NB4 (cell line): Measurements from ENCODE around the gene CABP7.

Source experiments
- DNase-seq: peaks from one replicate; pipeline ENCODE4 v3.0.0; 2010; ENCODE audit warnings: low read depth
- H3K4me3 ChIP-seq: one replicate; pipeline ENCODE4 v1.5.1; 2011; ENCODE audit warnings: mild to moderate bottlenecking, low read depth, low read length, moderate library complexity
- MYC ChIP-seq: IDR thresholded peaks from 2 replicates; pipeline ENCODE4 v1.6.1; 2011; ENCODE audit warnings: low read depth, low read length
- POLR2A ChIP-seq: IDR thresholded peaks from 2 replicates; pipeline ENCODE4 v1.6.1; 2011; ENCODE audit warnings: mild to moderate bottlenecking; ENCODE audit not compliant: insufficient read length; ENCODE audit errors: extremely low read depth
- TF ChIP-seq, protein P1 (sequence below): IDR thresholded peaks from one replicate; pipeline ENCODE4 v1.5.1; 2012; ENCODE audit warnings: low read depth, low read length
- TF ChIP-seq, protein P2 (sequence below): IDR thresholded peaks from 2 replicates; pipeline ENCODE4 v1.6.1; 2011; ENCODE audit warnings: low read depth, low read length

CABP7 gene

DNA sequence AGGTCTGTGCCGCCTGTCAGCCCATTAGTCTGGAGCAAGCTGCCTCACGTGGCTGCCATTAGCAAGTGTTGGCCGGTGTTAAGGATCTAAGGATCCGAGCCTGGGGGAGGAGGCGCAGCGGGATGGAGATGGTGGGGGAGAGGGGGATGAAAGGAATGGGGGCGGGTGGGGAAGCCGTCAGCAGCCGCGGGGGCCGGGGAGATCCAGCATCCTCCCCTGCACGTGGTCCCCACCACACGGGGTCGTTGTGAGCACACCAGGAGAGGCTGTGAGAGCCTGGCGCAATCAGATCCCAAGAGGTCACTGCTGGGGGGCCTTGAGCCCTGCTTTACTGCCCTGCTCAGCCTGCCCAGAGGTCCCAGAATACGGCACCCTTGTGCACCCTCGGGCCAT is 7.3 kb downstream of the CABP7 start:
- no peak for TF ChIP-seq POLR2A
- TF ChIP-seq, protein P1, sequence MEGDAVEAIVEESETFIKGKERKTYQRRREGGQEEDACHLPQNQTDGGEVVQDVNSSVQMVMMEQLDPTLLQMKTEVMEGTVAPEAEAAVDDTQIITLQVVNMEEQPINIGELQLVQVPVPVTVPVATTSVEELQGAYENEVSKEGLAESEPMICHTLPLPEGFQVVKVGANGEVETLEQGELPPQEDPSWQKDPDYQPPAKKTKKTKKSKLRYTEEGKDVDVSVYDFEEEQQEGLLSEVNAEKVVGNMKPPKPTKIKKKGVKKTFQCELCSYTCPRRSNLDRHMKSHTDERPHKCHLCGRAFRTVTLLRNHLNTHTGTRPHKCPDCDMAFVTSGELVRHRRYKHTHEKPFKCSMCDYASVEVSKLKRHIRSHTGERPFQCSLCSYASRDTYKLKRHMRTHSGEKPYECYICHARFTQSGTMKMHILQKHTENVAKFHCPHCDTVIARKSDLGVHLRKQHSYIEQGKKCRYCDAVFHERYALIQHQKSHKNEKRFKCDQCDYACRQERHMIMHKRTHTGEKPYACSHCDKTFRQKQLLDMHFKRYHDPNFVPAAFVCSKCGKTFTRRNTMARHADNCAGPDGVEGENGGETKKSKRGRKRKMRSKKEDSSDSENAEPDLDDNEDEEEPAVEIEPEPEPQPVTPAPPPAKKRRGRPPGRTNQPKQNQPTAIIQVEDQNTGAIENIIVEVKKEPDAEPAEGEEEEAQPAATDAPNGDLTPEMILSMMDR: peak; percentile 24
- TF ChIP-seq, protein P2, sequence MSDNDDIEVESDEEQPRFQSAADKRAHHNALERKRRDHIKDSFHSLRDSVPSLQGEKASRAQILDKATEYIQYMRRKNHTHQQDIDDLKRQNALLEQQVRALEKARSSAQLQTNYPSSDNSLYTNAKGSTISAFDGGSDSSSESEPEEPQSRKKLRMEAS: peak; percentile 85
- peak; percentile 67 for DNase-seq
- no peak overlapping the region for H3K4me3 ChIP-seq

DNA sequence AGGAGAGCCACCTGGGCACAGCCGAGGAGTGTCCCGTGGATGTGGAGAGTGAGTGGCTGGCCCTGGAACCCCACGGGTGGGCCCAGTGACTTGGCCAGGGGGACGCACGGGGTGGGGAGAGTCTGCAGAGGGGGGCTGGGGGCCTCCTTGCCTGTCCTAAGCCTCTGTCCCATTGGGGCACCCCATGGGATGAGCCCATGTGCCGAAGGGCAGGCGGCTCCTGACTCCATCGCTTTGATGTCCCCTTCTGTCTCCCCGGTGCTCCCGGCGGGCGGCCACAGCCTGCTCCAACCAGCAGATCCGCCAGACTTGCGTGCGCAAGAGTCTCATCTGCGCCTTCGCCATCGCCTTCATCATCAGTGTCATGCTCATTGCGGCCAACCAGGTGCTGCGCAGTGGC is 9.4 kb downstream of the CABP7 start:
- DNase-seq: no peak
- TF ChIP-seq, protein P2: no peak
- no peak for TF ChIP-seq MYC
- H3K4me3 ChIP-seq: no peak overlapping the region

DNA sequence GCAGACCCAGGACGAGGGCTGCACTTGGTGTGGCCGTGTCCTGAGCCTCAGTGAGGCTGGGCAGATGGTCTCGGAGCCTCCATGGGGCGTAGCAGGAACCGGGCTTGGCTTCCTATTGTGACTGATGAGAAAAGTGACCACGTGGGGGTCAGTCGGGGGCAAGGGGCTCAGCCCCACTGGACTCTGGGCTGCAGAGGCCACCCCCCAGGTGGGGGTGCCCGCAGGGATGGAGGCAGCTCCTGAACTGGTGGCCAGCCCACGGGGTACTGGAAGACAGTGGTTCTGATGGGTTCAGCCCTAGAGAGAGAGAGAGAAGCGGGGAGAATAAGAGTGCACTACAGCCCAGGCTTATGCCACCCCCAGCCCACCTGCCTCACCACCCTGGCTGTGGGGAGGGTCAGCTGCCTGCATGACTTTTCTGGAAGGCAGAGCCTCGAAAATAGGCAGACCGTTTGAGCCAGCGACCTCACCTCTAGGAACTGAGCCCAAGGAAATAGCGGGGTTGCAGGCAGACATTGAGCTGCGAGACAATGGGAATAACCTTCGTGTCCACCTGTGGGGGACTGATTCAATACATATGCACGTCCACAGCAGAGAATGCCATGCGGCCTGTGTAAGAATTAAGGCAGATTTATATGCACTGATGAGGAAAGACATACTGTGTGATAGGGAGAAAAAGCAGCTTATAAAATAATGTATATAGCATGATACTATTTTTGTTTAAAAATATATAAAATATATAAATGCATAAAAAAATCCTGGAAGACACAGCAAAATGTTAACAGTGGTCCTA is 11.5 kb downstream of the CABP7 start:
- DNase-seq: no peak
- no peak overlapping the region for H3K4me3 ChIP-seq
- TF ChIP-seq, protein P2: no peak
- TF ChIP-seq, protein P1: no peak
- TF ChIP-seq POLR2A: no peak
- TF ChIP-seq MYC: no peak

DNA sequence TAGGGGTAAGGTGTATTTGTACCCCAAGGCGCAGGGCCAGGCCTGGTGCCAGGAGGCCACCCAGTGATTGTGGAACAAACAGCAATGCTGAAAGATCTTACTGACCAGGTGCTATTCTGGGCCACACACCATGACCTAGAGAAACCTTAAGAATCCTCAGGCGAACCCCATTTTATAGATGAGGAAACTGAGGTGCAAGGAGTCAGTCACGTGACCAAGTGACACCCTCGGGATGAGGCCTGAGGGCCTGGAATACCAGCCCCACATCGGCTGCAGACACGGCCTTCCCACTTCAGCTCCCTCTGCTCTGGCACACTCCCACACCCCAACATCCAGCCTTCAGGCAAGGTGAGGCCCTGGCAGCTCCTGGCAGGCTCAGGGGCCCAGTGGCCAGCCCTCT is 13.1 kb downstream of the CABP7 start:
- TF ChIP-seq POLR2A (no peak), MYC (no peak)
- TF ChIP-seq, protein P1: no peak
- TF ChIP-seq, protein P2: no peak
- no peak overlapping the region for H3K4me3 ChIP-seq
- no peak for DNase-seq

DNA sequence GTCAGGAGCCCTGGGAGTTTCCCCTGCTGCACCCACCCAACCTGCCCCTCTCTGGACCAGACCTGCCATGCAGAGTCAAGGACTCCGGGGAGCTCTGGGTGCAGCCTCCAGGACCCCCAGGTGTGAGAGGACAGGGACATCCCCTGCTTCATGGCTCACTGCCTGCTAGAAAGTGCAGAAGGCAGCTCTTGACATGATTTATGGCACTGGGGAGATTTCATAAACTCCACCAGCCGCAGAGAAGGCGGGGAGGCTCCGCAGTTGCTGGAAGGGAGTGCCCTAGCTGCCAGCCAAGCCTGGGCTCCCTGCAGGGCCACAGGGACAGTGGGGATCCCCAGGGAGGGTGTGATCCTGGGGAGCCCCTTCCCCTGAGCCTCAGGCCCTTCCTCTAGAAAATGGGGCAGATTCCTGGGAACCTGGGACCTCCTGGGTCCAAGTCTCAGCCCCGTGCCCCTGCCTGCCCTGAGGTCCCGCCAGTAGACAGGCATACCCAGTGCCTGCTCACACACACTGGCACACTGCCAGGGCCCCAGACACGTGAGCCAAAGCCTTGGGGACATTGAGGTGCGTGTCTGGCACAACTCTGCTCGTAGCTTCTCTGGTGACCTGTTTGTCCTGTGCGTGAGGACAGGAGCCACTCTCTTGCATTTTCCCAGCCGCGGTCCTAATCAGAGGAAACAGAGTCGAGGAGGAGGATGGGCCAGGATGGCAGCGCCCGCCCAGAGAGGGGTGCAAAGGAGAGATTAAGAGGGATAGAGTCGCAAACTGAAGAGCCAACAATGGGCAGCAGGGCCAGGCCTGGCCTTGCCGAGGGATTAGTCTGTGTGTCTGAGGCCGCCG is 13.8 kb downstream of the CABP7 start:
- no peak overlapping the region for H3K4me3 ChIP-seq
- DNase-seq: no peak
- TF ChIP-seq, protein P2: peak; percentile 35
- no peak for TF ChIP-seq MYC

DNA sequence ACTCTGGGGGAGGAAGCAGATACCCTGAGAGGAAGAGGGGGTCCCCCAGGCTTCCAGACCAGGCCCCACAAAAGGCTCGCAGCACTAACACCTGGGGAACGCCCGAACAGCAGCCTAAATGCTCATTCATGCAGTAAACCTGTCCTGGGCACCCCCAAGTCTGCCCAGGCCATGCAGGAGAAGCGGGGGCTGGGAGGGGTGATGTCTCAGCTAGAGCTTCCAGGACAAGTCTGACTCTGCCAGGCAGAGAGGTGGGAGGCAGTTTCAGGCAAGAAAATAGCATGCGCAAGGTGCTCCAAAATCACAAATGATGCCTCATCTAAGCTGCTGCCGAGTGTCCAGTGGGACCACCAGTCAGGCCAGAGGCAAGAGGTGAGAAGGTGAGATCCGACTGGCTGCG is 14.6 kb downstream of the CABP7 start:
- no peak overlapping the region for H3K4me3 ChIP-seq
- TF ChIP-seq POLR2A: no peak
- no peak for TF ChIP-seq MYC
- TF ChIP-seq, protein P1: no peak
- TF ChIP-seq, protein P2: no peak
- DNase-seq: no peak
